A549 (cell line): Measurements from ENCODE around the gene FAM163A. TPM values are rescaled to one million over a fixed set of nuclear protein-coding genes. Genes with fewer than 3 reads are reported as not detected.

Source experiments
- ATAC-seq, 2 experiments: fragments of 200-7000 bp in 1 of 2; fragments of >200 bp in 1 of 2; cut with Nextera tagmentation in 1 of 2; cut with Tn5 transposase in 1 of 2; 3 replicates each; pipeline versions ENCODE4 v1.8.0 to v1.9.1; 2018 to 2020; ENCODE audit warnings: mild to moderate bottlenecking in 1 of 2, moderate library complexity in 1 of 2
- CTCF ChIA-PET: fragments of 300-600 bp; sonication (Branson Sonifier 250); formaldehyde crosslinking; extraction: SDS; loops from one replicate; lab custom pipeline; 2021; ENCODE audit warnings: antibody characterized with exemption, inconsistent platforms; lab: Yijun Ruan, JAX
- POLR2A ChIA-PET: fragments of 350-600 bp; formaldehyde crosslinking; extraction: SDS; loops from one replicate; lab custom pipeline; 2021; ENCODE audit warnings: antibody characterized with exemption, inconsistent platforms; lab: Yijun Ruan, JAX
- DNase-seq, 2 experiments: peaks; one replicate each; pipeline versions ENCODE4 v3.0.0 to v3.0.0-alpha.2; 2011 to 2016; ENCODE audit warnings: low read depth in 1 of 2, low spot score in 1 of 2
- FAIRE-seq: peaks from 2 replicates; lab custom pipeline; 2011; peaks lifted over from hg19 to GRCh38; lab: Jason Lieb, UNC
- H3K27ac ChIP-seq, 2 experiments: fragments of >200 bp; sonication (Bioruptor Twin); formaldehyde crosslinking; 3 replicates each; pipeline ENCODE4 v1.5.1; 2016 to 2017
- H3K4me1 ChIP-seq: fragments of >200 bp; sonication (Bioruptor Twin); formaldehyde crosslinking; 3 replicates; pipeline ENCODE4 v1.6.1; 2016
- H3K4me2 ChIP-seq: fragments of >200 bp; sonication (Bioruptor Twin); formaldehyde crosslinking; 3 replicates; pipeline ENCODE4 v1.6.1; 2016
- H3K4me3 ChIP-seq: fragments of >200 bp; sonication (Bioruptor Twin); formaldehyde crosslinking; 3 replicates; pipeline ENCODE4 v1.5.1; 2016
- H3K9me3 ChIP-seq: fragments of >200 bp; sonication (Bioruptor Twin); formaldehyde crosslinking; 3 replicates; pipeline ENCODE4 v1.6.1; 2016
- BHLHE40 ChIP-seq: IDR thresholded peaks from 2 replicates; pipeline ENCODE4 v1.6.1; 2012; ENCODE audit warnings: low read depth, low read length, inconsistent platforms
- EHMT2 ChIP-seq: fragments of 200-600 bp; sonication (generic); IDR thresholded peaks from 2 replicates; pipeline ENCODE4 v1.6.1; 2016; ENCODE audit warnings: antibody characterized with exemption, low read depth, mild to moderate bottlenecking, moderate library complexity
- ESRRA ChIP-seq: fragments of 150-350 bp; IDR thresholded peaks from 2 replicates; pipeline ENCODE4 v1.6.1; 2014; ENCODE audit warnings: mild to moderate bottlenecking, low read length, borderline replicate concordance
- FOSB ChIP-seq: fragments of 250-450 bp; sonication (Bioruptor Pico); IDR thresholded peaks from 2 replicates; pipeline ENCODE4 v1.5.0; 2020; ENCODE audit warnings: mild to moderate bottlenecking, moderate library complexity
- HDAC2 ChIP-seq: fragments of 200-600 bp; sonication (generic); IDR thresholded peaks from 2 replicates; pipeline ENCODE4 v1.6.1; 2016
- KDM5A ChIP-seq: fragments of 200-600 bp; sonication (generic); IDR thresholded peaks from 2 replicates; pipeline ENCODE4 v1.6.1; 2016; ENCODE audit warnings: antibody characterized with exemption, mild to moderate bottlenecking
- MAZ ChIP-seq: fragments of 150-350 bp; IDR thresholded peaks from 2 replicates; pipeline ENCODE4 v1.6.1; 2014; ENCODE audit warnings: antibody characterized with exemption, low read depth, low read length, borderline replicate concordance
- MYC ChIP-seq: IDR thresholded peaks from 2 replicates; pipeline ENCODE4 v1.6.1; 2012; ENCODE audit warnings: mild to moderate bottlenecking, inconsistent platforms, low read length, improper control_type of control experiment, borderline replicate concordance
- NFE2L2 ChIP-seq: fragments of 150-350 bp; conservative IDR thresholded peaks from 2 replicates; pipeline ENCODE4 v1.6.1; 2014; ENCODE audit warnings: low read length
- NPAS2 ChIP-seq: fragments of 250-450 bp; sonication (Bioruptor Pico); IDR thresholded peaks from 2 replicates; pipeline ENCODE4 v1.8.0; 2022; ENCODE audit warnings: mild to moderate bottlenecking, moderate library complexity, borderline replicate concordance
- NR3C1 ChIP-seq: fragments of >200 bp; sonication (Bioruptor Twin); formaldehyde crosslinking; IDR thresholded peaks from 3 replicates; pipeline ENCODE4 v1.6.1; 2017
- PHF8 ChIP-seq: fragments of 200-600 bp; sonication (generic); IDR thresholded peaks from 2 replicates; pipeline ENCODE4 v1.6.1; 2016; ENCODE audit warnings: low read depth, mild to moderate bottlenecking, antibody characterized with exemption, moderate library complexity, borderline replicate concordance
- POLR2AphosphoS2 ChIP-seq: conservative IDR thresholded peaks from 2 replicates; pipeline ENCODE4 v1.6.1; 2012; ENCODE audit warnings: low read length, improper control_type of control experiment, inconsistent platforms
- RARB ChIP-seq: fragments of 250-450 bp; sonication (Bioruptor Pico); IDR thresholded peaks from 2 replicates; pipeline ENCODE4 v1.8.0; 2021; ENCODE audit warnings: mild to moderate bottlenecking, moderate library complexity
- RCOR1 ChIP-seq: fragments of 150-350 bp; IDR thresholded peaks from 2 replicates; pipeline ENCODE4 v1.6.1; 2014; ENCODE audit warnings: antibody characterized with exemption, low read length, low read depth
- SMC3 ChIP-seq: fragments of >200 bp; sonication (Bioruptor Twin); formaldehyde crosslinking; IDR thresholded peaks from 3 replicates; pipeline ENCODE4 v1.6.1; 2018; ENCODE audit warnings: inconsistent platforms
- SREBF2 ChIP-seq: fragments of 450-650 bp; IDR thresholded peaks from 2 replicates; pipeline ENCODE4 v1.6.1; 2014; ENCODE audit warnings: mild to moderate bottlenecking, moderate library complexity
- ZC3H11A ChIP-seq: fragments of 450-650 bp; IDR thresholded peaks from 2 replicates; pipeline ENCODE4 v1.6.1; 2014; ENCODE audit warnings: antibody characterized with exemption, mild to moderate bottlenecking
- WGBS: methylation state at CpG from one replicate; pipeline ENCODE4 v1.1.6; 2017; ENCODE audit errors: missing lambda C conversion rate; 5-methylcytosine and 5-hydroxymethylcytosine counted together
- polyA plus RNA-seq, 4 experiments: library from polyadenylated mRNA; depleted of rRNA in 3 of 4; stranded (reverse); fragments of >200 nt; fragmentation: RNase III in 1 of 4; extraction: RNeasy Plus Mini Kit Qiagen cat#74134 plus additional on column Dnase treatment in 1 of 4; gene quantifications; 2 replicates in 3 of 4; 3 replicates in 1 of 4; pipeline ENCODE4 v1.2.3, GENCODE V29; 2011 to 2017
- TF ChIP-seq, protein P1 (sequence below): fragments of 450-650 bp; IDR thresholded peaks from 2 replicates; pipeline ENCODE4 v1.6.1; 2014; ENCODE audit warnings: antibody characterized with exemption
- TF ChIP-seq, protein P2 (sequence below): fragments of >200 bp; sonication (Bioruptor Twin); formaldehyde crosslinking; IDR thresholded peaks from 3 replicates; pipeline ENCODE4 v1.6.1; 2016
- TF ChIP-seq, protein P3 (sequence below): fragments of 250-450 bp; sonication (Bioruptor Pico); IDR thresholded peaks from 2 replicates; pipeline ENCODE4 v1.5.0; 2021; ENCODE audit warnings: mild to moderate bottlenecking, moderate library complexity, borderline replicate concordance
- TF ChIP-seq, protein P4 (sequence below): fragments of 250-450 bp; sonication (Bioruptor Pico); IDR thresholded peaks from 2 replicates; pipeline ENCODE4 v1.5.0; 2020; ENCODE audit warnings: low read depth, mild to moderate bottlenecking, moderate library complexity
- TF ChIP-seq, protein P5 (sequence below): IDR thresholded peaks from 2 replicates; pipeline ENCODE4 v1.6.1; 2012; ENCODE audit warnings: low read depth, borderline replicate concordance

The FAM163A gene
- polyA plus RNA-seq, 2 of the 4 experiments (the other 2 are of a cell fraction): not detected

DNA sequence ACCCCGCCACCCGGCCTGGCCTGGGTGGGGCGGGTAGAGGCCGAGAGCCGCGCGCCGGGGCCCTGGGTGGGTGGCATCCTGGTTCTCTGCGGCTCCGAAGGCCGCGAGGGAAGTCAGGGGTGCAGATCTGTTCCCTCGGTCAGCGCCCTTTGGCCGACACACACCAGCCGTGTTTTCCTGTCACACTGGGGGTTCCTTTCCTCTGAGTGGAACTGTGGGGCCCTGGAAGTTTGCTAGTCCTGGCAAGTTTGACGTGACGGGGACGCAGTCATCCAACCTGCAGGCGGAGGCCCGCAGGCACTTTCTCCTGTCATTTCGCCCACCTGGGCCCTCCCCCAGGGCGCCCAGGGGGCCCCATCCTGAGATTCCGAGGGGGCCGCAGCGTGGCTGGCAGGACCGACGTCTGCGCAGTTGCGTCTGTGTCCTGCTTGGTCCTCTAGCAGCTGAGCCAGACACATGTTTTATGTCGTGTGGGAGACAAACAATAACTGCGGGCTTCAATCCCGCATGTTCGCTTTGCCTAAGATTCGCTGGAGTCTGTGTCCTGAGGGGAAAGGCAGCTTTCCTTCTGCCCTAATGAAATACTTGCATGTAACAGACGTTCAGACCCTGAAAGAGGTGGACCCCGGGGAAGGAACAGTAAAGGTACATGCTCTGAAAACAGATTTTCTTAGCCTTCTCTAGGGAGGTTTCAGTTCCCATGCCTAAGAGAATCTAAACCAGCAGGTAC lies 1.5 kb downstream of the FAM163A start:
- TF ChIP-seq NFE2L2: no peak
- TF ChIP-seq MAZ: no peak
- TF ChIP-seq, protein P1, sequence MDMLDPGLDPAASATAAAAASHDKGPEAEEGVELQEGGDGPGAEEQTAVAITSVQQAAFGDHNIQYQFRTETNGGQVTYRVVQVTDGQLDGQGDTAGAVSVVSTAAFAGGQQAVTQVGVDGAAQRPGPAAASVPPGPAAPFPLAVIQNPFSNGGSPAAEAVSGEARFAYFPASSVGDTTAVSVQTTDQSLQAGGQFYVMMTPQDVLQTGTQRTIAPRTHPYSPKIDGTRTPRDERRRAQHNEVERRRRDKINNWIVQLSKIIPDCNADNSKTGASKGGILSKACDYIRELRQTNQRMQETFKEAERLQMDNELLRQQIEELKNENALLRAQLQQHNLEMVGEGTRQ: no peak
- TF ChIP-seq BHLHE40: no peak
- TF ChIP-seq, all 56 proteins: peak for 0
- POLR2A ChIA-PET: no interaction called here
- no peak for FAIRE-seq
- Histone ChIP-seq H3K4me3 (no peak overlapping the region), H3K9me3 (peaks cover 6% of the 10 kb centered on the region), H3K27ac (no peak overlapping the region), H3K4me2 (peak overlapping the region; percentile 98; the same call in 1 of the 3 replicates), H3K4me1 (peaks cover 7% of the 10 kb centered on the region; the same call in 2 of the 3 replicates)
- 79% methylated on average over 29 of the region's 37 CpGs for WGBS
- CTCF ChIA-PET: interaction anchor here (1.2 kb wide), 1 partner anchor 66 kb away, joined by 4 read pairs; no protein-coding TSS in a partner anchor
- no peak for DNase-seq
- ATAC-seq: no peak

DNA sequence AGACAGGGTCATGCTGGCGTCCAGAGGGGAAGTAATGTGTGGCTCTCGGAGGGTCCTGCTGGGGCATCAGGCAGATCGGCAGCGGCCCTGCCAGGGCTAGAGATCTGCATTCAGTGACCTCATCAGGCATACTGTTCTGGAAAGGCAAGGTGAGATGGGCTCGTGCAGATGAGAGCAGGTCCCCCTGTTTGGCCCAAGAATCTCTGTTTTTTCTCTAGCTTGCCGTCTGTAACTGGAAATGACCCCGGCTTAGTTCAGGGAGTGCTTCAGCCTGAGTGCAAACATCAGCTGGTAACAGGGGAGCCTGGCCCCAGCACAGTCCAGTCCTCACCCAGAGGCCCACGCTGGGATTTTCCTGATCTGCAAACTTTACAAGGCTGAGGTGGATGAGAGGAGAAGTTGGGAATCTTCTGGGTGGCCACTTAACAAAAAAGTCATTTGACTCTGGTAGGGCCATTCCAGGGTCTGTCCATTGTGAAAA lies 2.1 kb downstream of the FAM163A start:
- no peak overlapping the region for H3K27ac ChIP-seq

DNA sequence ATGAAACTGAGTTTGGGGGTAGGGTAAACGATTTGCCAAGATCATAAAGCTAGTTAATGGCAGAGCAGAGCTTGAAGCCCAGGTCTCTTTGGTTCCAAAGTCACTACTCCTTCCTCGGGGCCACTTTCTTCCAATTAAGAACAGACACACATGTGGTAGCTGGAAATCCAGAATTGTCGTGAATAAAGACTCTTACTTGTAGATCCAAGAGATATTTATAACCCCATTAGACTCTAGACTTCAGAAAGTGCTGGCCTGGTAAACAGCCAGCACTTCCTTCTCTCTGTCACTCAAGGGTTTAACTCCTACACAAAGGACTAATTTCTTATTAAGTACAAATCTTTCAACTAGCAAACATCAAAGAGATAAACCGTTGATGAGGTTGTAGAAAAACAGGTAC lies 2.7 kb downstream of the FAM163A start:
- no peak overlapping the region for H3K27ac ChIP-seq
- DNase-seq (no peak), FAIRE-seq (no peak), ATAC-seq (no peak)
- ChIA-PET POLR2A (no interaction called here), CTCF (interaction anchor here (1.2 kb wide), 1 partner anchor 64 kb away, joined by 4 read pairs; no protein-coding TSS in a partner anchor)
- peaks cover 6% of the 10 kb centered on the region for H3K9me3 ChIP-seq
- no peak overlapping the region for H3K4me3 ChIP-seq
- no peak for TF ChIP-seq ESRRA
- TF ChIP-seq MYC: no peak
- TF ChIP-seq, protein P2, sequence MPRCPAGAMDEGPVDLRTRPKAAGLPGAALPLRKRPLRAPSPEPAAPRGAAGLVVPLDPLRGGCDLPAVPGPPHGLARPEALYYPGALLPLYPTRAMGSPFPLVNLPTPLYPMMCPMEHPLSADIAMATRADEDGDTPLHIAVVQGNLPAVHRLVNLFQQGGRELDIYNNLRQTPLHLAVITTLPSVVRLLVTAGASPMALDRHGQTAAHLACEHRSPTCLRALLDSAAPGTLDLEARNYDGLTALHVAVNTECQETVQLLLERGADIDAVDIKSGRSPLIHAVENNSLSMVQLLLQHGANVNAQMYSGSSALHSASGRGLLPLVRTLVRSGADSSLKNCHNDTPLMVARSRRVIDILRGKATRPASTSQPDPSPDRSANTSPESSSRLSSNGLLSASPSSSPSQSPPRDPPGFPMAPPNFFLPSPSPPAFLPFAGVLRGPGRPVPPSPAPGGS: no peak
- TF ChIP-seq NPAS2 (CRISPR knock-in tag): no peak
- TF ChIP-seq RCOR1: no peak
- TF ChIP-seq, protein P3, sequence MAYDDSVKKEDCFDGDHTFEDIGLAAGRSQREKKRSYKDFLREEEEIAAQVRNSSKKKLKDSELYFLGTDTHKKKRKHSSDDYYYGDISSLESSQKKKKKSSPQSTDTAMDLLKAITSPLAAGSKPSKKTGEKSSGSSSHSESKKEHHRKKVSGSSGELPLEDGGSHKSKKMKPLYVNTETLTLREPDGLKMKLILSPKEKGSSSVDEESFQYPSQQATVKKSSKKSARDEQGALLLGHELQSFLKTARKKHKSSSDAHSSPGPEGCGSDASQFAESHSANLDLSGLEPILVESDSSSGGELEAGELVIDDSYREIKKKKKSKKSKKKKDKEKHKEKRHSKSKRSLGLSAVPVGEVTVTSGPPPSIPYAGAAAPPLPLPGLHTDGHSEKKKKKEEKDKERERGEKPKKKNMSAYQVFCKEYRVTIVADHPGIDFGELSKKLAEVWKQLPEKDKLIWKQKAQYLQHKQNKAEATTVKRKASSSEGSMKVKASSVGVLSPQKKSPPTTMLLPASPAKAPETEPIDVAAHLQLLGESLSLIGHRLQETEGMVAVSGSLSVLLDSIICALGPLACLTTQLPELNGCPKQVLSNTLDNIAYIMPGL (CRISPR knock-in tag): no peak
- no peak for TF ChIP-seq KDM5A
- TF ChIP-seq NR3C1: no peak
- TF ChIP-seq POLR2AphosphoS2: no peak
- TF ChIP-seq EHMT2: no peak
- TF ChIP-seq, protein P4, sequence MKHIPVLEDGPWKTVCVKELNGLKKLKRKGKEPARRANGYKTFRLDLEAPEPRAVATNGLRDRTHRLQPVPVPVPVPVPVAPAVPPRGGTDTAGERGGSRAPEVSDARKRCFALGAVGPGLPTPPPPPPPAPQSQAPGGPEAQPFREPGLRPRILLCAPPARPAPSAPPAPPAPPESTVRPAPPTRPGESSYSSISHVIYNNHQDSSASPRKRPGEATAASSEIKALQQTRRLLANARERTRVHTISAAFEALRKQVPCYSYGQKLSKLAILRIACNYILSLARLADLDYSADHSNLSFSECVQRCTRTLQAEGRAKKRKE (CRISPR knock-in tag): no peak
- 20% methylated on average over 4 of the region's 4 CpGs for WGBS
- H3K4me1 ChIP-seq: peaks cover 7% of the 10 kb centered on the region; the same call in 2 of the 3 replicates
- no peak overlapping the region for H3K4me2 ChIP-seq

More for the DNA sequence above, 2.1 kb downstream of the FAM163A start:
- 61% methylated on average over 8 of the region's 8 CpGs for WGBS
- ChIA-PET POLR2A (no interaction called here), CTCF (interaction anchor here (1.2 kb wide), 1 partner anchor 65 kb away, joined by 4 read pairs; no protein-coding TSS in a partner anchor)
- TF ChIP-seq FOSB (CRISPR knock-in tag) (no peak), RARB (CRISPR knock-in tag) (no peak), HDAC2 (no peak), PHF8 (no peak), ZC3H11A (no peak), SMC3 (no peak), KDM5A (no peak), EHMT2 (no peak), SREBF2 (no peak)
- TF ChIP-seq, protein P3 (CRISPR knock-in tag): no peak
- TF ChIP-seq, protein P5, sequence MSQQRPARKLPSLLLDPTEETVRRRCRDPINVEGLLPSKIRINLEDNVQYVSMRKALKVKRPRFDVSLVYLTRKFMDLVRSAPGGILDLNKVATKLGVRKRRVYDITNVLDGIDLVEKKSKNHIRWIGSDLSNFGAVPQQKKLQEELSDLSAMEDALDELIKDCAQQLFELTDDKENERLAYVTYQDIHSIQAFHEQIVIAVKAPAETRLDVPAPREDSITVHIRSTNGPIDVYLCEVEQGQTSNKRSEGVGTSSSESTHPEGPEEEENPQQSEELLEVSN: no peak
- no peak overlapping the region for H3K4me3 ChIP-seq
- DNase-seq (no peak), FAIRE-seq (no peak), ATAC-seq (no peak)
- no peak overlapping the region for H3K4me2 ChIP-seq
- peaks cover 7% of the 10 kb centered on the region; the same call in 2 of the 3 replicates for H3K4me1 ChIP-seq
- peaks cover 6% of the 10 kb centered on the region for H3K9me3 ChIP-seq
